HG02623 (cell line): ENCODE measurements around the gene SKI.

Source experiments
- ATAC-seq: cut with Tn5 transposase; IDR thresholded peaks from one replicate; pipeline ENCODE4 v1.9.1; 2021; ENCODE audit warnings: moderate library complexity; ENCODE audit not compliant: unreplicated experiment

SKI gene

GRCh38 chr1:2229911-2230731, 2.0 kb downstream of the SKI start:
- no peak for ATAC-seq

- no peak for ATAC-seq
These were observed 2.8 kb downstream of the SKI start for GRCh38 chr1:2230781-2231531.

- no peak for ATAC-seq
These were observed 3.6 kb downstream of the SKI start for GRCh38 chr1:2231532-2232254.

- no peak for ATAC-seq
These were observed 4.3 kb downstream of the SKI start for GRCh38 chr1:2232255-2232915.

GRCh38 chr1:2232916-2233438, 4.9 kb downstream of the SKI start:
- no peak for ATAC-seq

GRCh38 chr1:2233468-2233867, 5.3 kb downstream of the SKI start:
- ATAC-seq: no peak

GRCh38 chr1:2233997-2234761, 6.1 kb downstream of the SKI start:
- ATAC-seq: no peak

- no peak for ATAC-seq
These were observed 6.6 kb downstream of the SKI start for GRCh38 chr1:2234762-2235113.

- ATAC-seq: no peak
These were observed 7.3 kb downstream of the SKI start for GRCh38 chr1:2235300-2235998.

GRCh38 chr1:2236695-2237677, 8.9 kb downstream of the SKI start:
- no peak for ATAC-seq

GRCh38 chr1:2237773-2238172, 9.7 kb downstream of the SKI start:
- no peak for ATAC-seq

GRCh38 chr1:2238361-2239012, 10.4 kb downstream of the SKI start:
- no peak for ATAC-seq

- ATAC-seq: no peak
These were observed 10.9 kb downstream of the SKI start for GRCh38 chr1:2239013-2239370.

- no peak for ATAC-seq
These were observed 11.4 kb downstream of the SKI start for GRCh38 chr1:2239384-2239985.

GRCh38 chr1:2240270-2241156, 12.4 kb downstream of the SKI start:
- no peak for ATAC-seq

GRCh38 chr1:2241820-2242219, 13.7 kb downstream of the SKI start:
- no peak for ATAC-seq
